Gastroesophageal sphincter (tissue), 3 donors: ENCODE results near the gene IFI6.

Source experiments
- POLR2A ChIP-seq, 2 donors: fragments of 450-650 bp; IDR thresholded peaks; one replicate each; pipeline ENCODE4 v1.6.1; 2017; ENCODE audit warnings: antibody characterized with exemption in 2 of 2, mild to moderate bottlenecking in 2 of 2, moderate library complexity in 1 of 2
- POLR2AphosphoS5 ChIP-seq: sonication (generic); formaldehyde crosslinking; IDR thresholded peaks from one replicate; pipeline ENCODE4 v1.6.1; 2017; ENCODE audit warnings: antibody characterized with exemption
- TF ChIP-seq, protein P1 (sequence below), 4 experiments: fragments of 200-600 bp in 2 of 4; fragments of 450-650 bp in 2 of 4; sonication (generic) in 1 of 4; IDR thresholded peaks; one replicate each; pipeline ENCODE4 v1.5.1; 2017 to 2019; ENCODE audit warnings: antibody characterized with exemption in 4 of 4, mild to moderate bottlenecking in 2 of 4, moderate library complexity in 2 of 4

DNA sequence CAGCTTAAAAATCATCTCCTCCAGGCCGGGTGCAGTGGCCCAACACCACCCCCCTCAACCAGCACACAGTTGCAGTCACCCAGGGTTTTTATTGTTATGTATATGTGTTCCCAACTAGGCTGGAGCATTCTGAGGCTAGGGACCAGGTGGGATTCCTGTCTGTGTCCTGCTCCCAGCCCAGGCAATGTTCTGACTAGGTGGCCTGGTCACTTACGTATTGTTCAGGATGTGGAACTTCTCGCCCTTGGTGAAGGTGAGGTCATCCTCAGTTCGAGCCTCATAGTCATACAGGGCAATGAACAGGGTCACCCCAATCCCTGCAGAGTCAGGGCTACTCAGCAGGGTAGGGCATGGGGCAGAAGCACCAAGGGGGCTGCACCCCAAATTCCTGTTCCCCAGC lies 49.2 kb downstream of the IFI6 start:
- TF ChIP-seq, protein P1, sequence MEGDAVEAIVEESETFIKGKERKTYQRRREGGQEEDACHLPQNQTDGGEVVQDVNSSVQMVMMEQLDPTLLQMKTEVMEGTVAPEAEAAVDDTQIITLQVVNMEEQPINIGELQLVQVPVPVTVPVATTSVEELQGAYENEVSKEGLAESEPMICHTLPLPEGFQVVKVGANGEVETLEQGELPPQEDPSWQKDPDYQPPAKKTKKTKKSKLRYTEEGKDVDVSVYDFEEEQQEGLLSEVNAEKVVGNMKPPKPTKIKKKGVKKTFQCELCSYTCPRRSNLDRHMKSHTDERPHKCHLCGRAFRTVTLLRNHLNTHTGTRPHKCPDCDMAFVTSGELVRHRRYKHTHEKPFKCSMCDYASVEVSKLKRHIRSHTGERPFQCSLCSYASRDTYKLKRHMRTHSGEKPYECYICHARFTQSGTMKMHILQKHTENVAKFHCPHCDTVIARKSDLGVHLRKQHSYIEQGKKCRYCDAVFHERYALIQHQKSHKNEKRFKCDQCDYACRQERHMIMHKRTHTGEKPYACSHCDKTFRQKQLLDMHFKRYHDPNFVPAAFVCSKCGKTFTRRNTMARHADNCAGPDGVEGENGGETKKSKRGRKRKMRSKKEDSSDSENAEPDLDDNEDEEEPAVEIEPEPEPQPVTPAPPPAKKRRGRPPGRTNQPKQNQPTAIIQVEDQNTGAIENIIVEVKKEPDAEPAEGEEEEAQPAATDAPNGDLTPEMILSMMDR (IDR thresholded peaks at IDR 0.05): no peak
- TF ChIP-seq POLR2A (IDR thresholded peaks at IDR 0.05) (no peak), POLR2AphosphoS5 (no peak)
